Osteoblast (primary cell): ENCODE measurements around the gene CD276. TPM values are rescaled to one million over a fixed set of nuclear protein-coding genes. Genes with fewer than 3 reads are reported as not detected.
A peak's percentile ranks its signal among the peaks of the same experiment; 100 is the strongest.

ENCODE experiments used
- DNase-seq: peaks from one replicate; pipeline ENCODE4 v3.0.0; 2011; ENCODE audit warnings: low spot score, mixed read lengths; ENCODE audit not compliant: insufficient read length; ENCODE audit errors: missing footprints
- H2AFZ ChIP-seq: 2 replicates; pipeline ENCODE4 v1.6.0; 2011; ENCODE audit warnings: mild to moderate bottlenecking, low read length
- H3K27ac ChIP-seq: 2 replicates; pipeline ENCODE4 v1.5.1; 2011; ENCODE audit warnings: mild to moderate bottlenecking, low read depth, low read length, moderate library complexity
- H3K27me3 ChIP-seq: 2 replicates; pipeline ENCODE4 v1.6.0; 2012; ENCODE audit warnings: mild to moderate bottlenecking, control low read depth, inconsistent platforms, low read length, moderate library complexity; ENCODE audit not compliant: insufficient read depth
- H3K36me3 ChIP-seq: 2 replicates; pipeline ENCODE4 v1.5.1; 2011; ENCODE audit warnings: mild to moderate bottlenecking, low read length, control low read depth, moderate library complexity; ENCODE audit not compliant: insufficient read depth
- H3K4me1 ChIP-seq: 2 replicates; pipeline ENCODE4 v1.5.1; 2011; ENCODE audit warnings: mild to moderate bottlenecking, low read length, control low read depth, moderate library complexity; ENCODE audit not compliant: insufficient read depth
- H3K4me2 ChIP-seq: 2 replicates; pipeline ENCODE4 v1.6.0; 2011; ENCODE audit warnings: mild to moderate bottlenecking, low read length; ENCODE audit not compliant: insufficient read depth
- H3K4me3 ChIP-seq: fragments of 200-600 bp; sonication (generic); 3 replicates; pipeline ENCODE4 v1.5.1; 2012; ENCODE audit warnings: mild to moderate bottlenecking, low read length, inconsistent platforms; ENCODE audit not compliant: insufficient read depth
- H3K79me2 ChIP-seq: 2 replicates; pipeline ENCODE4 v1.6.0; 2012; ENCODE audit warnings: mild to moderate bottlenecking, low read length, control low read depth, inconsistent platforms; ENCODE audit not compliant: insufficient read depth
- H3K9me3 ChIP-seq: 2 replicates; pipeline ENCODE4 v1.5.1; 2011; ENCODE audit warnings: low read depth, low read length, control low read depth
- H4K20me1 ChIP-seq: 2 replicates; pipeline ENCODE4 v1.6.0; 2012; ENCODE audit warnings: mild to moderate bottlenecking, low read length, control low read depth; ENCODE audit not compliant: insufficient read depth
- CTCF ChIP-seq: IDR thresholded peaks from 2 replicates; pipeline ENCODE4 v1.5.1; 2011; ENCODE audit warnings: mild to moderate bottlenecking, low read depth, low read length, moderate library complexity; ENCODE audit errors: extremely low read depth
- total RNA-seq: library from RNA; depleted of rRNA; stranded (reverse); fragments of >200 nt; gene quantifications from 2 replicates; pipeline ENCODE4 v1.2.3, GENCODE V29; 2012

The CD276 gene
- total RNA-seq, 1 donor, result 154 TPM

- peaks cover 22% of the 10 kb centered on the region for H4K20me1 ChIP-seq
- H3K4me3 ChIP-seq, result peak overlapping the region; percentile 89
- peaks cover 37% of the 10 kb centered on the region for H3K79me2 ChIP-seq
- peak overlapping the region; percentile 61 for H3K27ac ChIP-seq
- DNase-seq, result no peak
- H3K4me2 ChIP-seq, result peak overlapping the region; percentile 85
- peak overlapping the region; percentile 58 for H2AFZ ChIP-seq
- H3K27me3 ChIP-seq, result no peaks in the 10 kb centered on the region
- H3K36me3 ChIP-seq, result no peaks in the 10 kb centered on the region
- peak; percentile 45 for TF ChIP-seq CTCF
- H3K9me3 ChIP-seq, result no peaks in the 10 kb centered on the region
- peaks cover 47% of the 10 kb centered on the region for H3K4me1 ChIP-seq
Observed at GRCh38 chr15:73683257-73683776, 866 bp upstream of the CD276 start.

GRCh38 chr15:73684581-73685455 lies 635 bp downstream of the CD276 start:
- Histone ChIP-seq H2AFZ (peak overlapping the region; percentile 34), H3K4me2 (peak overlapping the region; percentile 92), H3K4me3 (peak overlapping the region; percentile 89), H3K79me2 (peaks cover 51% of the 10 kb centered on the region), H3K9me3 (no peaks in the 10 kb centered on the region), H4K20me1 (peaks cover 34% of the 10 kb centered on the region), H3K27me3 (no peaks in the 10 kb centered on the region), H3K4me1 (peaks cover 62% of the 10 kb centered on the region), H3K27ac (peak overlapping the region; percentile 86), H3K36me3 (no peaks in the 10 kb centered on the region)
- TF ChIP-seq CTCF, result no peak
- DNase-seq, result peak; percentile 93

- peak overlapping the region; percentile 89 for H3K4me3 ChIP-seq
- H3K4me2 ChIP-seq, result peak overlapping the region; percentile 92
- H3K27me3 ChIP-seq, result no peaks in the 10 kb centered on the region
- no peak overlapping the region for H2AFZ ChIP-seq
- no peak for TF ChIP-seq CTCF
- H4K20me1 ChIP-seq, result peaks cover 44% of the 10 kb centered on the region
- peak overlapping the region; percentile 86 for H3K27ac ChIP-seq
- no peaks in the 10 kb centered on the region for H3K36me3 ChIP-seq
- H3K79me2 ChIP-seq, result peaks cover 62% of the 10 kb centered on the region
- H3K9me3 ChIP-seq, result no peaks in the 10 kb centered on the region
- no peak for DNase-seq
- peaks cover 64% of the 10 kb centered on the region for H3K4me1 ChIP-seq
Observed at GRCh38 chr15:73685981-73686380, 1.8 kb downstream of the CD276 start.

- DNase-seq, result peak; percentile 97
- Histone ChIP-seq H4K20me1 (peaks cover 52% of the 10 kb centered on the region), H3K27me3 (no peaks in the 10 kb centered on the region), H2AFZ (no peak overlapping the region), H3K79me2 (peaks cover 71% of the 10 kb centered on the region), H3K4me2 (peak overlapping the region; percentile 92), H3K36me3 (no peaks in the 10 kb centered on the region), H3K9me3 (no peaks in the 10 kb centered on the region), H3K27ac (peak overlapping the region; percentile 86), H3K4me1 (peaks cover 66% of the 10 kb centered on the region), H3K4me3 (peak overlapping the region; percentile 89)
- no peak for TF ChIP-seq CTCF
Observed at GRCh38 chr15:73686781-73687256, 2.6 kb downstream of the CD276 start.
